ENCODE results near the gene GOSR2. TPM values are rescaled to one million over a fixed set of nuclear protein-coding genes. Genes with fewer than 3 reads are reported as not detected.
"Not testable (repeated sequence)": the region's sequence is repeated elsewhere in the genome, so short reads cannot be mapped to it uniquely, and the experiment has no call there.

The GOSR2 gene
- total RNA-seq, 1 donor from 2014 or later = 45.9 TPM

- intact Hi-C loops (cut with DNase I); DNase-seq (ENCODE audit: low spot score): not testable (repeated sequence)
These were observed 998 bp upstream of the GOSR2 start for GRCh38 chr17:46921962-46922361.

- DNase-seq (ENCODE audit: low spot score) = no peak
- intact Hi-C loops (cut with DNase I) = no loop called here
These were observed 515 bp upstream of the GOSR2 start for GRCh38 chr17:46922487-46922803.

- intact Hi-C loops (cut with DNase I) = no loop called here
These were observed 2.4 kb downstream of the GOSR2 start for GRCh38 chr17:46925185-46925868.

GRCh38 chr17:46928467-46929261 lies 5.7 kb downstream of the GOSR2 start:
- intact Hi-C loops (cut with DNase I) = no loop called here
- DNase-seq (ENCODE audit: low spot score) = no peak

More at GRCh38 chr17:46925185-46925868, 2.4 kb downstream of the GOSR2 start:
- no peak for DNase-seq (ENCODE audit: low spot score)

GRCh38 chr17:46929413-46929812 lies 6.5 kb downstream of the GOSR2 start:
- no peak for DNase-seq (ENCODE audit: low spot score)
- intact Hi-C loops (cut with DNase I) = no loop called here

GRCh38 chr17:46930051-46930450 lies 7.1 kb downstream of the GOSR2 start:
- no peak for DNase-seq (ENCODE audit: low spot score)
- intact Hi-C loops (cut with DNase I) = no loop called here

- DNase-seq (ENCODE audit: low spot score) = no peak
- intact Hi-C loops (cut with DNase I) = no loop called here
These were observed 8.6 kb downstream of the GOSR2 start for GRCh38 chr17:46931596-46931995.

GRCh38 chr17:46935658-46936266 lies 12.8 kb downstream of the GOSR2 start:
- intact Hi-C loops (cut with DNase I) = no loop called here
- DNase-seq (ENCODE audit: low spot score) = no peak

GRCh38 chr17:46940692-46941404 lies 17.9 kb downstream of the GOSR2 start:
- DNase-seq (ENCODE audit: low spot score) = no peak

GRCh38 chr17:46942441-46943217 lies 19.7 kb downstream of the GOSR2 start:
- intact Hi-C loops (cut with DNase I) = loop anchor here (1.0 to 5.0 kb wide), 2 partner anchors 59 to 100 kb away; no protein-coding TSS in a partner anchor
- DNase-seq (ENCODE audit: low spot score) = no peak

More at GRCh38 chr17:46940692-46941404, 17.9 kb downstream of the GOSR2 start:
- intact Hi-C loops (cut with DNase I) = loop anchor here (5.0 kb wide), 1 partner anchor 99 kb away; no protein-coding TSS in a partner anchor

GRCh38 chr17:46943218-46943500 lies 20.2 kb downstream of the GOSR2 start:
- DNase-seq (ENCODE audit: low spot score) = no peak
- intact Hi-C loops (cut with DNase I) = loop anchor here (5.0 kb wide), 1 partner anchor 101 kb away; no protein-coding TSS in a partner anchor

- no peak for DNase-seq (ENCODE audit: low spot score)
- intact Hi-C loops (cut with DNase I) = loop anchor here (5.0 kb wide), 1 partner anchor 101 kb away; no protein-coding TSS in a partner anchor
These were observed 20.8 kb downstream of the GOSR2 start for GRCh38 chr17:46943501-46944393.

- no peak for DNase-seq (ENCODE audit: low spot score)
- intact Hi-C loops (cut with DNase I) = loop anchor here (5.0 kb wide), 1 partner anchor 103 kb away; no protein-coding TSS in a partner anchor
These were observed 22.0 kb downstream of the GOSR2 start for GRCh38 chr17:46944931-46945330.

GRCh38 chr17:46947216-46947615 lies 24.3 kb downstream of the GOSR2 start:
- intact Hi-C loops (cut with DNase I) = no loop called here
- no peak for DNase-seq (ENCODE audit: low spot score)

GRCh38 chr17:46948544-46948943 lies 25.6 kb downstream of the GOSR2 start:
- no peak for DNase-seq (ENCODE audit: low spot score)
- intact Hi-C loops (cut with DNase I) = no loop called here

GRCh38 chr17:46949291-46950174 lies 26.6 kb downstream of the GOSR2 start:
- DNase-seq (ENCODE audit: low spot score) = no peak
- intact Hi-C loops (cut with DNase I) = no loop called here

- intact Hi-C loops (cut with DNase I) = no loop called here
- DNase-seq (ENCODE audit: low spot score) = no peak
These were observed 27.5 kb downstream of the GOSR2 start for GRCh38 chr17:46950342-46950996.
